Gastroesophageal sphincter (tissue), 4 donors: ENCODE results near the gene AMELX. TPM values are rescaled to one million over a fixed set of nuclear protein-coding genes. Genes with fewer than 3 reads are reported as not detected.
A peak's percentile ranks its signal among the peaks of the same experiment; 100 is the strongest.

ENCODE experiments used
- ATAC-seq: fragments of 150-250 bp; one replicate; pipeline ENCODE4 v1.9.1; 2016; ENCODE audit warnings: mild to moderate bottlenecking, moderate library complexity
- H3K27ac ChIP-seq, 4 donors: fragments of 200-600 bp; sonication (generic) in 3 of 4; 1 replicate in 3 of 4; 2 replicates in 1 of 4; pipeline ENCODE4 v1.5.1; 2016 to 2019
- H3K27me3 ChIP-seq: fragments of 200-600 bp; sonication (generic); one replicate; pipeline ENCODE4 v1.5.1; 2019
- H3K36me3 ChIP-seq, 2 donors: fragments of 200-600 bp; sonication (generic); one replicate each; pipeline ENCODE4 v1.5.1; 2019; ENCODE audit warnings: control low read depth in 1 of 2
- H3K4me1 ChIP-seq, 3 donors: fragments of 200-600 bp; sonication (generic); 1 replicate in 2 of 3; 2 replicates in 1 of 3; pipeline ENCODE4 v1.5.1; 2016 to 2019; ENCODE audit warnings: control low read depth in 2 of 3
- H3K4me3 ChIP-seq, 2 donors: fragments of 200-600 bp; sonication (generic); one replicate each; pipeline ENCODE4 v1.5.1; 2019; ENCODE audit warnings: mild to moderate bottlenecking in 1 of 2, moderate library complexity in 1 of 2
- H3K9me3 ChIP-seq, 3 donors: fragments of 200-600 bp; sonication (generic); one replicate each; pipeline ENCODE4 v1.5.1; 2017 to 2019; ENCODE audit warnings: control low read depth in 2 of 3
- EP300 ChIP-seq: sonication (generic); formaldehyde crosslinking; IDR thresholded peaks from one replicate; pipeline ENCODE4 v1.6.1; 2017; ENCODE audit warnings: antibody characterized with exemption, mild to moderate bottlenecking
- POLR2A ChIP-seq, 2 donors: fragments of 450-650 bp; IDR thresholded peaks; one replicate each; pipeline ENCODE4 v1.6.1; 2017; ENCODE audit warnings: antibody characterized with exemption in 2 of 2, mild to moderate bottlenecking in 2 of 2, moderate library complexity in 1 of 2
- POLR2AphosphoS5 ChIP-seq: sonication (generic); formaldehyde crosslinking; IDR thresholded peaks from one replicate; pipeline ENCODE4 v1.6.1; 2017; ENCODE audit warnings: antibody characterized with exemption
- WGBS, 2 donors: methylation state at CpG; one replicate each; pipeline ENCODE4 v1.1.5; 2018; ENCODE audit warnings: low coverage in 1 of 2; 5-methylcytosine and 5-hydroxymethylcytosine counted together
- total RNA-seq, 4 donors: library from RNA; depleted of rRNA; stranded (reverse); fragments of >200 nt; gene quantifications; one replicate each; pipeline ENCODE4 v1.1.0, GENCODE V29; 2016
- TF ChIP-seq, protein P1 (sequence below), 4 experiments: fragments of 200-600 bp in 2 of 4; fragments of 450-650 bp in 2 of 4; sonication (generic) in 1 of 4; IDR thresholded peaks; one replicate each; pipeline ENCODE4 v1.5.1; 2017 to 2019; ENCODE audit warnings: antibody characterized with exemption in 4 of 4, mild to moderate bottlenecking in 2 of 4, moderate library complexity in 2 of 4

The AMELX gene
- total RNA-seq, 4 donors from 2014 or later = not detected

DNA sequence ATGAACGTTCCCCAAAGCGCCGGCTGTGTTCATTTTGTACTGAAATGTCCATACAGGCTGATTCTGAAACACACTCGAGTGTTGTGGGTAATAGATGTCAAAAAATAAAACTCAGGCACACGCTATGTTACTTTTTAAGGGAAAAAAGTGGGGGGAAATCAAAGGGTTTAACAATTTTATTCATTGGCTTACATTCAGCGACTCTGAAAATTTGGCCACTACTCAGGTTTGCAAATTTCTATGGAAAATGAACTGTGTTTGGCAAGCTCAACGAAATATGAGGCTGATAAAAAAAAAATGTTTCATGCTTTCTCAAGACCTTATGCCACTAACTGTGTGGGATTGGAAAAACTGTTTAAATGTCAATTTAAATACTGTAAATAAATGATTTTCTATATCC lies 18.5 kb downstream of the AMELX start:
- Histone ChIP-seq H3K36me3 (no peaks in the 10 kb centered on the region), H3K4me3 (no peak overlapping the region), H3K4me1 (no peaks in the 10 kb centered on the region), H3K27ac (no peak overlapping the region), H3K27me3 (no peaks in the 10 kb centered on the region), H3K9me3 (no peaks in the 10 kb centered on the region)
- WGBS, 2 donors = 15 to 35% methylated on average over 3 to 5 of the region's 7 CpGs
- ATAC-seq = no peak
- TF ChIP-seq EP300 (no peak), POLR2A (IDR thresholded peaks at IDR 0.05) (no peak), POLR2AphosphoS5 (no peak)
- TF ChIP-seq, protein P1, sequence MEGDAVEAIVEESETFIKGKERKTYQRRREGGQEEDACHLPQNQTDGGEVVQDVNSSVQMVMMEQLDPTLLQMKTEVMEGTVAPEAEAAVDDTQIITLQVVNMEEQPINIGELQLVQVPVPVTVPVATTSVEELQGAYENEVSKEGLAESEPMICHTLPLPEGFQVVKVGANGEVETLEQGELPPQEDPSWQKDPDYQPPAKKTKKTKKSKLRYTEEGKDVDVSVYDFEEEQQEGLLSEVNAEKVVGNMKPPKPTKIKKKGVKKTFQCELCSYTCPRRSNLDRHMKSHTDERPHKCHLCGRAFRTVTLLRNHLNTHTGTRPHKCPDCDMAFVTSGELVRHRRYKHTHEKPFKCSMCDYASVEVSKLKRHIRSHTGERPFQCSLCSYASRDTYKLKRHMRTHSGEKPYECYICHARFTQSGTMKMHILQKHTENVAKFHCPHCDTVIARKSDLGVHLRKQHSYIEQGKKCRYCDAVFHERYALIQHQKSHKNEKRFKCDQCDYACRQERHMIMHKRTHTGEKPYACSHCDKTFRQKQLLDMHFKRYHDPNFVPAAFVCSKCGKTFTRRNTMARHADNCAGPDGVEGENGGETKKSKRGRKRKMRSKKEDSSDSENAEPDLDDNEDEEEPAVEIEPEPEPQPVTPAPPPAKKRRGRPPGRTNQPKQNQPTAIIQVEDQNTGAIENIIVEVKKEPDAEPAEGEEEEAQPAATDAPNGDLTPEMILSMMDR (IDR thresholded peaks at IDR 0.05) = no peak

DNA sequence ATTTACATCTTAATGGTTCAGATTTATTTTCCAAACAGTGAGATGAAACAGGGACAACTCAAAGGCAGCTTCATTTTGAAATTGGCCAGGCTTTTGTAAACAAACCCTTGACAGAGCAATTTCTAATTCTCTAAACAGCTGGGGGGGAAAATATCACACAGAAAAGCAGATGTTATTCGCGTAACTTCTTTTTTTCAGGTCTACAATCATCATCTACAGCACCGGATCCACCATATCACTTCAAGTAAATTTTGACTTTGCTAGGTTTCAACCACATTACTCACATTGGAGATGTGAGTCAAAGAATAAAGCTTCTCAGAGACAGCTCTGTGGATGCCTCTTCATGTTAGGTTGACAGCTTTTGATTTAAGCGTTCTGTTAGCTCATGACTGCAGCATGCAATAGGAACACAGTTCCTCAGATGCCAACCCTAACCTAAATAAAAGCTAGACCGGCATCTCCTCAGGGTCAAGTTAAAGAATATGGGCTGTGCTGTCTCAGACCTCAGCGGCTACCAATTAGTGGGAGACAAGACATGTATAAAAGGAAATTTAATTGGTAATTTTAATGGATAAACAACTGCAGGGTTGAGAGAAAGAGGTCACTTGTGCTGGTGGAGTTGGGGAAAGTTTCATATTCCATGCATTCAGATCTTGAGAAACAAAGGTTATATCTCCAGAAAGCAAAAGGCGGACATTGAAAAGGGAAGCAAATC lies 26.8 kb downstream of the AMELX start:
- Histone ChIP-seq H3K27me3 (no peaks in the 10 kb centered on the region), H3K4me3 (no peak overlapping the region)

DNA sequence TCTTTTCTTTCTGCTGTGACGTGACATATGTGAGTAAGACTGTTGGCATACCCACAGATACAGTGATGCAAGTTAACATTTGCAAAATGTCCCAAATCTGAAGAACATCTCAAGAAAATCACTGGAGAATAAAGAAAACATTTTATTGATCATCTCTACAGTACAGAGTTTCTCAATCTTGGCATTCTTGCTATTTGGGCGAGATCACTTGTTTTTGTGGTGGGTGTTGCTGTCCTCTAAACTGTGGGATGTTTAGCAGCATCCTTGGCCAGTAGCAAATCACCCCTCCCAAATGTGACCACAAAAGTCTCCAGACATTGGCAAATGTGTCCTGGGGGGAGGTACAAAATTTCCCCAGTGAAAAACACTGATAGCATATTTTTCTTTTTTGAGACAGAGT lies 28.8 kb downstream of the AMELX start:
- peak; percentile 4 for TF ChIP-seq POLR2AphosphoS5
- TF ChIP-seq, protein P1 (IDR thresholded peaks at IDR 0.05) = no peak
- Histone ChIP-seq H3K4me3 (no peak overlapping the region), H3K9me3 (no peaks in the 10 kb centered on the region), H3K4me1 (peaks cover 0 to 8% (median 0%) of the 10 kb centered on the region in 3 donors), H3K36me3 (no peaks in the 10 kb centered on the region), H3K27ac (no peak overlapping the region), H3K27me3 (no peaks in the 10 kb centered on the region)
- ATAC-seq = peak; percentile 90
- 47% methylated on average over 2 of the region's 2 CpGs; no CpG with 5 or more reads in 1 of the 2 donors for WGBS, 2 donors

More for the DNA sequence above, 26.8 kb downstream of the AMELX start:
- ATAC-seq = no peak
- Histone ChIP-seq H3K4me1 (peaks cover 0 to 8% (median 0%) of the 10 kb centered on the region in 3 donors), H3K9me3 (no peaks in the 10 kb centered on the region), H3K27ac (no peak overlapping the region), H3K36me3 (no peaks in the 10 kb centered on the region)
- 44 to 62% methylated on average over 3 to 4 of the region's 7 CpGs for WGBS, 2 donors
- TF ChIP-seq EP300 (no peak), POLR2A (IDR thresholded peaks at IDR 0.05) (no peak), POLR2AphosphoS5 (no peak)
- TF ChIP-seq, protein P1 (IDR thresholded peaks at IDR 0.05) = no peak

DNA sequence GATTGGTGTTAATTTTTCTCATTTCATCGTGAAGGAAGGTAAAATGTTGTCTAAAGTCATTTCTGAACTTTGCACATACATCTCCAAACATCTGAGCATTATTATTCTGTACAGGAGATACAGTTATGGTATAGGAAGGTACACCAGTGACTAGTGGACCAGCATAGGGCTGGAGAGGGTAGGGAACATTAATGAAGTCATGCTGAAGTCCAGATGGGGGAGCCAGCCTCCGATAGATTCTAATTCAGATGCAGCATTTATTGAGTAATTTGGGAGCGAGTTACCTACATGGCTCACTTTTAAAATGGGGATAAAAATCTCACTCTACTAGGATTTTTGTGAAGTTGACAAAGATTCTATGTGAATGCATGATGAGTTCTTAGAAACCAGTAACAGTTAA lies 34.9 kb downstream of the AMELX start:
- no peak for TF ChIP-seq EP300
- TF ChIP-seq, protein P1 (IDR thresholded peaks at IDR 0.05) = no peak
- TF ChIP-seq POLR2A (IDR thresholded peaks at IDR 0.05) = no peak
- WGBS, 2 donors = 65% methylated on average over 2 of the region's 3 CpGs; no CpG with 5 or more reads in 1 of the 2 donors
- no peaks in the 10 kb centered on the region for H3K9me3 ChIP-seq
- no peak for ATAC-seq
- H3K4me3 ChIP-seq = no peak overlapping the region
- no peak overlapping the region for H3K27ac ChIP-seq
- no peaks in the 10 kb centered on the region for H3K4me1 ChIP-seq
- no peaks in the 10 kb centered on the region for H3K36me3 ChIP-seq
- no peaks in the 10 kb centered on the region for H3K27me3 ChIP-seq

DNA sequence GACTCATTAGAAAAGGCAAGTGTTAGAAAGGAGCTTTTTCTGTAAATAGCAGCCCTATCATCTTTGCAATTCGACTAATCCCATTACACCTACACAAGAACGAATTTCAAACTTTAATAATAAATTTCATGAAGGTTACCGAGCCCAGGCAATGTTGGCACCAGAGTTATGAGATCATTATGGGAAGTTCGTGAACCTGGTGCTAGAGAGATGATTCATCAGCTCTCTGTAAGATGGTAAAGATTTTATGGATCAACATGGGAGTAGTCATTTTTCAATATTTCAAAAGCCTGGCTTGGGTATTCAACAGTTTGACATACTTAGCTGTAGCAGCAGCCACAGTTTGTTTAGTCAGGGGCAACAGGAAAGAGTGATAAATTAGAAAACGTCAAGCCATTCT lies 35.8 kb downstream of the AMELX start:
- ATAC-seq = no peak
- no peak overlapping the region for H3K4me3 ChIP-seq
- 29% methylated on average over 5 of the region's 5 CpGs for WGBS, 2 donors
- TF ChIP-seq, protein P1 (IDR thresholded peaks at IDR 0.05) = no peak
- no peak for TF ChIP-seq POLR2A (IDR thresholded peaks at IDR 0.05)
- H3K4me1 ChIP-seq = no peaks in the 10 kb centered on the region
- H3K27ac ChIP-seq = no peak overlapping the region
- no peaks in the 10 kb centered on the region for H3K27me3 ChIP-seq
- H3K36me3 ChIP-seq = no peaks in the 10 kb centered on the region
- H3K9me3 ChIP-seq = no peaks in the 10 kb centered on the region
